Measurements from ENCODE around the gene WFS1.

Gene WFS1

DNA sequence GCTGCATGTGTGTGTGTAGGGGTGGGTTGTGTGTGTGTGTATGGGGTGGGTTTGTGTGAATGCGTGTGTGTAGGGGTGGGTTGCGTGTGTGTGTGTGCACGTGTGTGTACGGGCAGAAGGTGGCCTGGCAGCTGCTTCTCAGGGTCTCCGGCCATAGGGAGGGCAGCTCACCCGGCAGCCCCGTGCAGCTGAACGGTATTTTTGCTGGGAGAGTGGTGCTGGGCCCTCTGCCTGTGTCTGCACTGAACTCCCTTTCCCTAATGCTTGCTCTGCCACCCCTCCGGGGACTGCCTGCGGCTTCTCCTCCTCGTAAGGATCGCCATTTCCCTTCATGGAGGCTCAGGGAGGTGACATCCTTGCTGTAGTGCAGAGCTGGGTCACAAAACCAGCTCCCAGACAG, 30.2 kb downstream of the WFS1 start:
- Histone ChIP-seq H3K9ac (ENCODE audit: low read length) (no peak overlapping the region), H3K4me1 (ENCODE audit: low read length) (no peaks in the 10 kb centered on the region), H3K4me2 (ENCODE audit: low read depth, low read length) (no peak overlapping the region), H2AFZ (ENCODE audit: low read length) (no peak overlapping the region), H3K9me3 (replicated peaks; ENCODE audit: insufficient read depth, low read length) (no peaks in the 10 kb centered on the region), H3K4me3 (ENCODE audit: low read length) (no peak overlapping the region), H3K9me2 (replicated peaks; ENCODE audit: insufficient read depth, low read length) (no peaks in the 10 kb centered on the region), H3K27me3 (replicated peaks; ENCODE audit: insufficient read depth, low read length) (no peaks in the 10 kb centered on the region), H4K20me1 (ENCODE audit: insufficient read depth, low read length) (no peaks in the 10 kb centered on the region), H3K36me3 (replicated peaks; ENCODE audit: insufficient read depth, low read length) (0 out of 2 replicates have a peak, but pooled peaks cover 8% of the 10 kb centered on the region), H3K27ac (ENCODE audit: low read length) (no peak overlapping the region), H3F3A (ENCODE audit: insufficient read depth, low read length) (no peaks in the 10 kb centered on the region), H3K79me2 (ENCODE audit: low read length) (no peaks in the 10 kb centered on the region)
- no peak for DNase-seq
- TF ChIP-seq EZH2phosphoT487 (IDR thresholded peaks at IDR 0.05; ENCODE audit: low read length) (no peak), EZH2 (optimal IDR thresholded peaks at IDR 0.05; ENCODE audit: low read depth, low read length) (no peak)
- TF ChIP-seq, protein P1, sequence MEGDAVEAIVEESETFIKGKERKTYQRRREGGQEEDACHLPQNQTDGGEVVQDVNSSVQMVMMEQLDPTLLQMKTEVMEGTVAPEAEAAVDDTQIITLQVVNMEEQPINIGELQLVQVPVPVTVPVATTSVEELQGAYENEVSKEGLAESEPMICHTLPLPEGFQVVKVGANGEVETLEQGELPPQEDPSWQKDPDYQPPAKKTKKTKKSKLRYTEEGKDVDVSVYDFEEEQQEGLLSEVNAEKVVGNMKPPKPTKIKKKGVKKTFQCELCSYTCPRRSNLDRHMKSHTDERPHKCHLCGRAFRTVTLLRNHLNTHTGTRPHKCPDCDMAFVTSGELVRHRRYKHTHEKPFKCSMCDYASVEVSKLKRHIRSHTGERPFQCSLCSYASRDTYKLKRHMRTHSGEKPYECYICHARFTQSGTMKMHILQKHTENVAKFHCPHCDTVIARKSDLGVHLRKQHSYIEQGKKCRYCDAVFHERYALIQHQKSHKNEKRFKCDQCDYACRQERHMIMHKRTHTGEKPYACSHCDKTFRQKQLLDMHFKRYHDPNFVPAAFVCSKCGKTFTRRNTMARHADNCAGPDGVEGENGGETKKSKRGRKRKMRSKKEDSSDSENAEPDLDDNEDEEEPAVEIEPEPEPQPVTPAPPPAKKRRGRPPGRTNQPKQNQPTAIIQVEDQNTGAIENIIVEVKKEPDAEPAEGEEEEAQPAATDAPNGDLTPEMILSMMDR (IDR thresholded peaks at IDR 0.05; ENCODE audit: low read length) = no peak

DNA sequence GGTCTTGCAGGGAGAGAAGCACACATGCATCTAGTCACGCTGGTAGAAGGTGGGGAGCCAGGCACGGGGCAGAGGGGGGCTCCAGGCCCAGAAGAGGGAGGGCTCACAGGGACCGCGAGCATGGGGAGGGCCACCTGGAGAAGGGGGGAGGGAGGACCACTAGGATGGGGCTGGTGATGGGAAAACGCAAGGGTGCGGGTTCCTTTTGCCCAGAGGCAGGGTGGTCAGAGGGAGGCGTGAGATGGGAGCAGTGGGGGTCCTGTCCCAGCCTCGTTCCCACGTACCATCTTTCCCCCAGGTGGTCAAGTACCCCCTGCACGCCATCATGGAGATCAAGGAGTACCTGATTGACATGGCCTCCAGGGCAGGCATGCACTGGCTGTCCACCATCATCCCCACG, 30.7 kb downstream of the WFS1 start:
- no peak overlapping the region for H2AFZ ChIP-seq (ENCODE audit: low read length)
- H3F3A ChIP-seq (ENCODE audit: insufficient read depth, low read length) = no peaks in the 10 kb centered on the region
- no peak for DNase-seq
- H3K9me2 ChIP-seq (replicated peaks; ENCODE audit: insufficient read depth, low read length) = no peaks in the 10 kb centered on the region
- H4K20me1 ChIP-seq (ENCODE audit: insufficient read depth, low read length) = no peaks in the 10 kb centered on the region
- H3K4me1 ChIP-seq (ENCODE audit: low read length) = no peaks in the 10 kb centered on the region
- no peak for TF ChIP-seq EZH2 (optimal IDR thresholded peaks at IDR 0.05; ENCODE audit: low read depth, low read length)
- TF ChIP-seq, protein P1 (IDR thresholded peaks at IDR 0.05; ENCODE audit: low read length) = no peak
- TF ChIP-seq EZH2phosphoT487 (IDR thresholded peaks at IDR 0.05; ENCODE audit: low read length) = no peak
- H3K9ac ChIP-seq (ENCODE audit: low read length) = no peak overlapping the region
- H3K4me3 ChIP-seq (ENCODE audit: low read length) = no peak overlapping the region
- no peak overlapping the region for H3K4me2 ChIP-seq (ENCODE audit: low read depth, low read length)
- H3K27ac ChIP-seq (ENCODE audit: low read length) = no peak overlapping the region
- no peaks in the 10 kb centered on the region for H3K9me3 ChIP-seq (replicated peaks; ENCODE audit: insufficient read depth, low read length)
- 0 out of 2 replicates have a peak, but pooled peaks cover 8% of the 10 kb centered on the region for H3K36me3 ChIP-seq (replicated peaks; ENCODE audit: insufficient read depth, low read length)
- no peaks in the 10 kb centered on the region for H3K79me2 ChIP-seq (ENCODE audit: low read length)
- H3K27me3 ChIP-seq (replicated peaks; ENCODE audit: insufficient read depth, low read length) = no peaks in the 10 kb centered on the region

DNA sequence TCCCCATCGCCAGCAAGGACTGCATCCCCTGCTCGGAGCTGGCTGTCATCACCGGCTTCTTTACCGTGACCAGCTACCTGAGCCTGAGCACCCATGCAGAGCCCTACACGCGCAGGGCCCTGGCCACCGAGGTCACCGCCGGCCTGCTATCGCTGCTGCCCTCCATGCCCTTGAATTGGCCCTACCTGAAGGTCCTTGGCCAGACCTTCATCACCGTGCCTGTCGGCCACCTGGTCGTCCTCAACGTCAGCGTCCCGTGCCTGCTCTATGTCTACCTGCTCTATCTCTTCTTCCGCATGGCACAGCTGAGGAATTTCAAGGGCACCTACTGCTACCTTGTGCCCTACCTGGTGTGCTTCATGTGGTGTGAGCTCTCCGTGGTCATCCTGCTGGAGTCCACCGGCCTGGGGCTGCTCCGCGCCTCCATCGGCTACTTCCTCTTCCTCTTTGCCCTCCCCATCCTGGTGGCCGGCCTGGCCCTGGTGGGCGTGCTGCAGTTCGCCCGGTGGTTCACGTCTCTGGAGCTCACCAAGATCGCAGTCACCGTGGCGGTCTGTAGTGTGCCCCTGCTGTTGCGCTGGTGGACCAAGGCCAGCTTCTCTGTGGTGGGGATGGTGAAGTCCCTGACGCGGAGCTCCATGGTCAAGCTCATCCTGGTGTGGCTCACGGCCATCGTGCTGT, 31.5 kb downstream of the WFS1 start:
- TF ChIP-seq EZH2phosphoT487 (IDR thresholded peaks at IDR 0.05; ENCODE audit: low read length) (no peak), EZH2 (optimal IDR thresholded peaks at IDR 0.05; ENCODE audit: low read depth, low read length) (no peak)
- TF ChIP-seq, protein P1 (IDR thresholded peaks at IDR 0.05; ENCODE audit: low read length) = no peak
- H3K79me2 ChIP-seq (ENCODE audit: low read length) = no peaks in the 10 kb centered on the region
- 0 out of 2 replicates have a peak, but pooled peaks cover 8% of the 10 kb centered on the region for H3K36me3 ChIP-seq (replicated peaks; ENCODE audit: insufficient read depth, low read length)
- H3K4me3 ChIP-seq (ENCODE audit: low read length) = no peak overlapping the region
- H3K9ac ChIP-seq (ENCODE audit: low read length) = no peak overlapping the region
- H3K27ac ChIP-seq (ENCODE audit: low read length) = no peak overlapping the region
- H2AFZ ChIP-seq (ENCODE audit: low read length) = no peak overlapping the region
- H3F3A ChIP-seq (ENCODE audit: insufficient read depth, low read length) = no peaks in the 10 kb centered on the region
- DNase-seq = no peak
- no peaks in the 10 kb centered on the region for H3K9me2 ChIP-seq (replicated peaks; ENCODE audit: insufficient read depth, low read length)
- H3K27me3 ChIP-seq (replicated peaks; ENCODE audit: insufficient read depth, low read length) = no peaks in the 10 kb centered on the region
- no peaks in the 10 kb centered on the region for H4K20me1 ChIP-seq (ENCODE audit: insufficient read depth, low read length)
- H3K4me1 ChIP-seq (ENCODE audit: low read length) = no peaks in the 10 kb centered on the region
- no peak overlapping the region for H3K4me2 ChIP-seq (ENCODE audit: low read depth, low read length)
- no peaks in the 10 kb centered on the region for H3K9me3 ChIP-seq (replicated peaks; ENCODE audit: insufficient read depth, low read length)
